HG03342 (cell line): ENCODE data around the gene NUDT19.

Source experiments
- ATAC-seq: cut with Tn5 transposase; IDR thresholded peaks from one replicate; pipeline ENCODE4 v1.9.1; 2021; ENCODE audit warnings: mild to moderate bottlenecking, moderate library complexity; ENCODE audit not compliant: unreplicated experiment

Gene NUDT19

DNA sequence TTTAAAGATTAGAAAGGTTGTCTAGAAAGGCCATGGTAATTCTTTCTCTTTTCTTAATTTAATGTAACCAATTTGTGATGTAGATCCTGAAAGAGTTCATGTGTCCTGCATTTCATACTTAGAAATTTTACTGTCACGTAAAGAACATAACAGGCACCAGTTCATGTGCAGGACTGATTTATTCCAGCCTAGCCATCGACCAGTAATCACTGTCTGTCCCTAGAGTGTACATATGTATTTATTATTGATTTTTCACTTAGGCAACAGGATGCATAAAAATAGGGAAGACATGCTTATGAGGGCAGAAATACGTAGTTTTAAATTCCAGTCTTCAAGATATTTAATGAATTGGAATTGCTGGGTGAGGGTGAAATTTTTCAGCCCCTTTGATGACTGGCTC is 65.6 kb downstream of the NUDT19 start:
- ATAC-seq = no peak
